ENCODE results near the gene YTHDF1.

YTHDF1 gene

DNA sequence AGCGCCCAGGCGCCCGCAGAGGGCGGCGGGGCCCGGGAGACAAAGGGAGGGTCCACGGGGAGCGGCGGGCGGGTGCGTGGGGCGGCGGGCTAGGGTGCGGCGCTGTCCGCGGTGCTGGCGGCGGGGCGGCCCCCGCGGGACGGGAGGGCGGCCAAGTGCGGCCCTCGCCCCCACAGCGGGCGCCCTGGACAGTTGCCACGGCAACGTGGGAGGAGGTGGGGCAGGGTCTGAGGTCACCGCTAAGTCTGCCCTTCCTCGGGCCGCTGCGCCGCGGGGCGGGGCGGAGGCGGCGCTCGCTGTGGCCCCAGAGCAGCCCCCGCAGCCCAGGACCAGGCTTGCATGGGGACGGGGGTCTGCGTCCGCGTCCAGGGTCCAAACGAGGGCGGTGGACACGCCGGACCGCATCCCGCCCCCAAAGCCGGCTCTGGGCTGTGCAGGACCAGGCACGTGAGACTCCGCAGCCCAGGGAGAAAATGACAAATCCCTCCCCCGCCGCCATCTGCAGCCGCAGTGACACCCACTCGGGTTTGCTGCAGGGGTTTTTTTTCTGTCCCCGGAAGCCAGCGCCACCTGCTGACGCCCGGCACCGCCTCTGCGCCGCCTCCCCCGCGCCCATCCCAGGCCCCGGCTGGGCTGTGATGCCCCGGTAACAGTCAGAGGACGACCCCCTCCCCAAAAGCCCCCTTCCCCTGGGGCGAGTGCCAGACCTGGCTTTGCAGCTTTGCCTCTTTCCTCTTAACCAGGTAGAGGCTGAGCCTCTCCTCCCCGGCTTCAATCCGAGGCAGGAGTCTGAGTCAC lies 36.8 kb downstream of the YTHDF1 start:
- Histone ChIP-seq H3K27me3 (ENCODE audit: insufficient read depth, insufficient read length) (peaks cover 43% of the 10 kb centered on the region), H3K4me3 (ENCODE audit: insufficient read length, low read depth) (peak overlapping the region; percentile 71), H3K9me3 (ENCODE audit: insufficient read depth, low read length) (no peaks in the 10 kb centered on the region), H3K9ac (ENCODE audit: insufficient read length, low read depth) (peak overlapping the region; percentile 62), H3K4me1 (ENCODE audit: insufficient read depth, insufficient read length) (peaks cover 47% of the 10 kb centered on the region), H3K36me3 (ENCODE audit: insufficient read depth, insufficient read length, low read length) (no peaks in the 10 kb centered on the region)
- no peak for DNase-seq (ENCODE audit: low read depth, low spot score)
- TF ChIP-seq ZNF274 (IDR thresholded peaks at IDR 0.05; ENCODE audit: low read depth, low read length) (no peak), SUZ12 (IDR thresholded peaks at IDR 0.05; ENCODE audit: extremely low read depth, insufficient read depth, insufficient read length) (no peak)

- H3K36me3 ChIP-seq (ENCODE audit: insufficient read depth, insufficient read length, low read length): no peaks in the 10 kb centered on the region
- H3K4me1 ChIP-seq (ENCODE audit: insufficient read depth, insufficient read length): peaks cover 52% of the 10 kb centered on the region
- peak overlapping the region; percentile 71 for H3K4me3 ChIP-seq (ENCODE audit: insufficient read length, low read depth)
- peak; percentile 77 for DNase-seq (ENCODE audit: low read depth, low spot score)
- H3K27me3 ChIP-seq (ENCODE audit: insufficient read depth, insufficient read length): peaks cover 50% of the 10 kb centered on the region
- H3K9ac ChIP-seq (ENCODE audit: insufficient read length, low read depth): peak overlapping the region; percentile 85
- H3K9me3 ChIP-seq (ENCODE audit: insufficient read depth, low read length): no peaks in the 10 kb centered on the region
- TF ChIP-seq YY1 (IDR thresholded peaks at IDR 0.05; ENCODE audit: insufficient read depth, insufficient read length) (no peak), SUZ12 (IDR thresholded peaks at IDR 0.05; ENCODE audit: extremely low read depth, insufficient read depth, insufficient read length) (no peak), ZNF274 (IDR thresholded peaks at IDR 0.05; ENCODE audit: low read depth, low read length) (no peak)
Observed at GRCh38 chr20:63178446-63178820, 37.5 kb downstream of the YTHDF1 start.

DNA sequence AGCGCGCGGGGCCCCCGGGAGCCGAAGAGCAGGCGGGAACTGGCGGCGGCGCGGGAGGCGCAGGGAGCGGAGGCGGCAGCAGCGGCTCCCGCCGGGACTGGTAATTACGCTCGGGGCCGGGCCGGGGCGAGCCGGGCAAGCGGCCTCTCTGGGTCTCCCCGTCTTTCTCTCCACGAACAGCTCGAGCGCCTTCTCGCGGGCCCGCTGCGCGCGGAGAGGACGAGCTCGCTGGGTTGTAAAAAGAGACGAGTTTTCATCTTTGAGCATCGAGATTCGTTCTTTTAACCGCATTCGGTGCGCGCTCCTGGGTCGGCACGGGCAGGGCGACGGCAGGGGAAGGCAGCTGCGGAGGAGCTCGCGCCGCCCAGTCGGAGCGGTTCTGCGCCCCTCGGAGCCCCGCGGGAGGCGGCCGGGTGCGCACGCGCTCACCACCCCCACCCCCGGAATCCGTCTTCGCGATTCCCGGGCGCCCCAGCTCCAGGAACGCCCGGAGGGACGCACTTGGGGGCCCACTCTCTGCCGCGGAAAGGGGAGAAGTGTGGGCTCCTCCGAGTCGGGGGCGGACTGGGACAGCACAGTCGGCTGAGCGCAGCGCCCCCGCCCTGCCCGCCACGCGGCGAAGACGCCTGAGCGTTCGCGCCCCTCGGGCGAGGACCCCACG lies 38.0 kb downstream of the YTHDF1 start:
- no peak for DNase-seq (ENCODE audit: low read depth, low spot score)
- peak overlapping the region; percentile 85 for H3K9ac ChIP-seq (ENCODE audit: insufficient read length, low read depth)
- peak overlapping the region; percentile 71 for H3K4me3 ChIP-seq (ENCODE audit: insufficient read length, low read depth)
- peaks cover 55% of the 10 kb centered on the region for H3K4me1 ChIP-seq (ENCODE audit: insufficient read depth, insufficient read length)
- peaks cover 55% of the 10 kb centered on the region for H3K27me3 ChIP-seq (ENCODE audit: insufficient read depth, insufficient read length)
- no peaks in the 10 kb centered on the region for H3K9me3 ChIP-seq (ENCODE audit: insufficient read depth, low read length)
- TF ChIP-seq YY1 (IDR thresholded peaks at IDR 0.05; ENCODE audit: insufficient read depth, insufficient read length): no peak
- TF ChIP-seq SUZ12 (IDR thresholded peaks at IDR 0.05; ENCODE audit: extremely low read depth, insufficient read depth, insufficient read length): peak; percentile 89
- TF ChIP-seq ZNF274 (IDR thresholded peaks at IDR 0.05; ENCODE audit: low read depth, low read length): no peak
- H3K36me3 ChIP-seq (ENCODE audit: insufficient read depth, insufficient read length, low read length): no peaks in the 10 kb centered on the region

DNA sequence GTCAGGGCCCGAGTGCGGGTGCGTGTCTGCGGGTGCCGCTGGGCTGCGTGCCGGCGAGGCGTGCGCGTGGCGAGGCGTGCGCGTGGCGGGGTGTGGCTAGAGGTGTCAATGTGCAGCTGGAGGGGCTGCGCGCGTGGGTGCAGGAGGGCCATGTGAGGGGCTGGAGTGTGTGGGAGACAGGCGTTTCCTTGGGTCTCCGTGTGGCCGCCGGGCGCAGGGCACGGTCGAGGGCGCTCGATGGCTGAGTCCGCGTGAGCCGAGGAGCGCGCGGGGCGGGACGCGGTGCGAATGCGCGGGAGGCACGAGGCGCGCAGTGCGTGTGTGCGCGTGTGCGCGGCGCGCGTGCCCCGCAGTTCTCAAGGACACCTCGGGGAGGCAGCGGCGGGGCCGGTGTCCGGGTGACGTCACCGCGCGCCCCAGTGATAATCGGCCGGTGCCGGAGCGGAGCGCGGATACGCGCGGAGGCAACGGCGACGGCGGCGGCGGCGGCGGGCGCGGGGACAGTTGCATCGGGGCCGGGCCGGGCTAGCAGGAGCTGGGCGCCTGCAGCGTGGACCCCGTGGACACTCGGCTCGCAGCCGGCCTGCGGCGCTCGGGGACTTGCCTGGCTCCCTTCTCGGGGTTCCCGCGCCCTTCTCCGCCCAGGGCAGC lies 38.7 kb downstream of the YTHDF1 start:
- H3K4me3 ChIP-seq (ENCODE audit: insufficient read length, low read depth): peak overlapping the region; percentile 71
- H3K9ac ChIP-seq (ENCODE audit: insufficient read length, low read depth): peak overlapping the region; percentile 85
- peaks cover 58% of the 10 kb centered on the region for H3K27me3 ChIP-seq (ENCODE audit: insufficient read depth, insufficient read length)
- H3K4me1 ChIP-seq (ENCODE audit: insufficient read depth, insufficient read length): peaks cover 53% of the 10 kb centered on the region
- H3K9me3 ChIP-seq (ENCODE audit: insufficient read depth, low read length): no peaks in the 10 kb centered on the region
- H3K36me3 ChIP-seq (ENCODE audit: insufficient read depth, insufficient read length, low read length): no peaks in the 10 kb centered on the region
- TF ChIP-seq YY1 (IDR thresholded peaks at IDR 0.05; ENCODE audit: insufficient read depth, insufficient read length): no peak
- TF ChIP-seq ZNF274 (IDR thresholded peaks at IDR 0.05; ENCODE audit: low read depth, low read length): no peak
- TF ChIP-seq SUZ12 (IDR thresholded peaks at IDR 0.05; ENCODE audit: extremely low read depth, insufficient read depth, insufficient read length): no peak
- no peak for DNase-seq (ENCODE audit: low read depth, low spot score)

DNA sequence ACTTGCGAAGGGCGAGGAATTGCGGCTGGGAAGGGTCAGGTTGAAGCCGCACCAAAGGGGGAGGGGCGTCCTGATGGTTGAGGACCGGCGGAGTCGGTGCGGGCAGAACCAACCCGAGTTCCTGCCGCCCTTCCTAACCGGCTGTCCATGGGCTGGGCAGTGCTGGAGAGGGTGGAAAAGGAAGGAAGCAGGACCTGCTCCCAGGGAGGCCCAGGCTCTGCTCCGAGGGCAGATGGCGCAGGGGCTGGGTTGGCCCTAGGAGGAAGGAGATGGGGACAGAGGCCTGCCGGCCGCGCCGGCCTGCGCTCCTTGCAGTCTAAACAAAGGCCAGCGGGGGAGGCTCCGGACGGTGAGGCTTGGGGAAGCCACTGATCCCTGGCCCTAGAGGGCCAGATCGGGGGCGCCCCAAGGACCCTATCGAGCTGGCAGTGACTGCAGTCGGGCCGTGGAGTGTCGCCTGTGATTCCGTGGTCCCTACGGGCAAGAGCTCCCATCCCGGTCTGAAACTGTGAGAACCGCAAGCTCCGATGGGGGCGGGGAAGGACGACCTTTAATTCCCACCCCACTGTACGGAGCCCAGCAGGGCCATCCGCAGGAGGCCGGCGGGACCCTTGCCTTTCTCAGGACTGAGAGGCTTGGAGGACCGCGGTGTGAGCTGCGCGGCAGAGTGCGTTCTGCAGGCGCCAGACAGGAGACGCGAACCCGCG lies 39.4 kb downstream of the YTHDF1 start:
- Histone ChIP-seq H3K9me3 (ENCODE audit: insufficient read depth, low read length) (no peaks in the 10 kb centered on the region), H3K4me1 (ENCODE audit: insufficient read depth, insufficient read length) (peaks cover 50% of the 10 kb centered on the region), H3K9ac (ENCODE audit: insufficient read length, low read depth) (peak overlapping the region; percentile 70), H3K4me3 (ENCODE audit: insufficient read length, low read depth) (peak overlapping the region; percentile 71), H3K27me3 (ENCODE audit: insufficient read depth, insufficient read length) (peaks cover 64% of the 10 kb centered on the region), H3K36me3 (ENCODE audit: insufficient read depth, insufficient read length, low read length) (no peaks in the 10 kb centered on the region)
- TF ChIP-seq SUZ12 (IDR thresholded peaks at IDR 0.05; ENCODE audit: extremely low read depth, insufficient read depth, insufficient read length): no peak
- TF ChIP-seq YY1 (IDR thresholded peaks at IDR 0.05; ENCODE audit: insufficient read depth, insufficient read length): no peak
- TF ChIP-seq ZNF274 (IDR thresholded peaks at IDR 0.05; ENCODE audit: low read depth, low read length): no peak
- no peak for DNase-seq (ENCODE audit: low read depth, low spot score)

DNA sequence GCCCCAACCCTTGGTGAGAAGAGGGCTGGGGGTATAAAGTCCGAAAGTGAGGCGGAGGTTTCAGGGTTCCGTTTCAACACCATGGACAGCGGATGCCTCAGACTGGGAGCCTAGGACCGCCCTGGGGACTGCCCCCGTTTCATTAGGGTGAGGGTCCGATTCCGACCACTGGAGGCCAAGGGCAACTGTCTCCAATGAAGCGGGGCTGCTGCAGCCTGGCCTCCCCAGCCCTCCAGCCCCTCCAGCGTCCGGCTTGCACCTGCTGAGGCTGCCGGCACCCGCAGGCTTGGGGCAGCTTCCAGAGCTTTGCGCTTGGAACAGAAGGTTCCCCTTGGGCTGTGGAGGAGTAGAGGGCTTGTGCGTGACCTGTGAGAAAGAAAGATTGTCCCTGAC lies 39.9 kb downstream of the YTHDF1 start:
- DNase-seq (ENCODE audit: low read depth, low spot score): no peak
- Histone ChIP-seq H3K9me3 (ENCODE audit: insufficient read depth, low read length) (no peaks in the 10 kb centered on the region), H3K9ac (ENCODE audit: insufficient read length, low read depth) (peak overlapping the region; percentile 70), H3K4me3 (ENCODE audit: insufficient read length, low read depth) (peak overlapping the region; percentile 71), H3K27me3 (ENCODE audit: insufficient read depth, insufficient read length) (peaks cover 66% of the 10 kb centered on the region), H3K4me1 (ENCODE audit: insufficient read depth, insufficient read length) (peaks cover 48% of the 10 kb centered on the region), H3K36me3 (ENCODE audit: insufficient read depth, insufficient read length, low read length) (no peaks in the 10 kb centered on the region)
- no peak for TF ChIP-seq YY1 (IDR thresholded peaks at IDR 0.05; ENCODE audit: insufficient read depth, insufficient read length)
- TF ChIP-seq SUZ12 (IDR thresholded peaks at IDR 0.05; ENCODE audit: extremely low read depth, insufficient read depth, insufficient read length): no peak
- no peak for TF ChIP-seq ZNF274 (IDR thresholded peaks at IDR 0.05; ENCODE audit: low read depth, low read length)

Data from NT2/D1 (cell line).